Coronary artery (tissue), 2 donors: ENCODE data around the gene TSPOAP1.

Experiments used
- DNase-seq: peaks from one replicate; pipeline ENCODE4 v3.0.0-alpha.2; 2017; ENCODE audit warnings: low spot score
- H3K27ac ChIP-seq, 2 donors: fragments of 200-600 bp; sonication (generic); one replicate each; pipeline ENCODE4 v1.5.1; 2016 to 2019
- H3K4me3 ChIP-seq: fragments of 200-600 bp; sonication (generic); 2 replicates; pipeline ENCODE4 v1.5.1; 2016; ENCODE audit warnings: mild to moderate bottlenecking, moderate library complexity
- CTCF ChIP-seq: fragments of 200-600 bp; sonication (generic); IDR thresholded peaks from one replicate; pipeline ENCODE4 v1.5.1; 2019; ENCODE audit warnings: antibody characterized with exemption

Gene TSPOAP1

DNA sequence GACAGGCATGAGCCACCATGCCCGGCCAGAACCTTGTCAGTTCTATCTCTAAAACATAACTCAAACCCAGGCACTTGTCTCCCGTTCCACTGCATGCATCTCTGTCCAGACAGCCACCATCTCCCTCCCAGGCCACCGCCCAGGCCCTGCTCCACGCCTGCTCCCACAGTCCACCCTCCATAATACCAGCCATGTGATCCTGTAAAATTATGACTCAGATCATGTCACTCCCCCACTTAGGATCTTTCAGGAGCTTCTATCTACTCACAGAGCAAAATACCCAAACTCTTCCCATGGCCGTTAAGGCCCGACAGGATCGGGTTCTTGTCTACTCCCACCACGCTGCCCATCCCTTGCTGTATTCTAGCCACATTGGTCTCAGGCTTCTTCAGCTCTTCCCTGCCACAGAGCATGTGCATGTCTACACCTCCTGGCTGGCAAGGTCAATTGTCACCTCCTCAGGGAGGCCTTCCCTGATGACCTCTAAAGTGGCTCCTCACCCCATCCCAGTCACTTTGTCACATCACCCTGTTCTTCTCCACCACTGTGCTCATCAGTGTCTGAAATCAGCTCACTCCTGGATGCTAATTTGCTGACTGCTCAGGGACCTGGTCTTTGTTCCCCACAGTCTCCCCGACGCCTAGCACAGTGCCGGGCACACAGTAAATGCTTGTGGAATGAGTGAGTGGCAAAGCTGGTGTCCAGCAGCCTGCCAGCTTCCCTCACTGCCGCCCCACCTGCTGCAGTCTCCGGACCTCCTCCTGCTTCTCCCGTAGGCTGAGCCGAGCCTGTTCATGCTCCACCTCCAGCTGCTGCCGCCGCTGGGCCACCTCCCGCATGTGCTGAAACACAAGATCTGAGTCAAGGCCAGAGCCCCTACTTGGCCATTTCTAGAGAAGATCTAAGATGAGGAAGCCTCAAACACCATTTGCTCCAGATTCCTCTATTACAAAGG lies 6.7 kb downstream of the TSPOAP1 start:
- no peak for TF ChIP-seq CTCF
- H3K27ac ChIP-seq = no peak overlapping the region
- H3K4me3 ChIP-seq = no peak overlapping the region
- no peak for DNase-seq

- no peak overlapping the region for H3K27ac ChIP-seq
- DNase-seq = no peak
- no peak overlapping the region for H3K4me3 ChIP-seq
- TF ChIP-seq CTCF = no peak
These were observed 7.8 kb downstream of the TSPOAP1 start for GRCh38 chr17:58320570-58321323.

DNA sequence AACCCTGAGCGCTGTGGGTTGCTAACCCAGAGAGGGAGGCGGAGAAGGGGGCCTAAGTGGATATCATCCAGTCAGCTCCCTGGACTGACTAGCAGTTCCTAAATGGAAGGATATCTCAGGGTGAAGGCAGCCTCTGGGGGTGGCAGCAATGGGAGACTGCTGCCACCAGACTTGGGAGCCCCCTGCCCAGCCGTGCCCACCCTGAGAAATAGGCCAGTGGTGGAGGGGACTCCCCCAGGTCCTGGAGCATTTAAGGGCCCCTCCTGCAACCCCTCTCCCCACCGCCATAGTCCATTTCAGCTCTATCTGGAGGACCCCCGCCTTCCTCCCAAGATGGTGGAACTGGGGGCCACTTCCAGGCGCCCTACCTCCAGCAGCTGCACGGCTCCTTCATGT lies 8.4 kb downstream of the TSPOAP1 start:
- no peak overlapping the region for H3K27ac ChIP-seq
- no peak for TF ChIP-seq CTCF
- DNase-seq = no peak
- H3K4me3 ChIP-seq = no peak overlapping the region

DNA sequence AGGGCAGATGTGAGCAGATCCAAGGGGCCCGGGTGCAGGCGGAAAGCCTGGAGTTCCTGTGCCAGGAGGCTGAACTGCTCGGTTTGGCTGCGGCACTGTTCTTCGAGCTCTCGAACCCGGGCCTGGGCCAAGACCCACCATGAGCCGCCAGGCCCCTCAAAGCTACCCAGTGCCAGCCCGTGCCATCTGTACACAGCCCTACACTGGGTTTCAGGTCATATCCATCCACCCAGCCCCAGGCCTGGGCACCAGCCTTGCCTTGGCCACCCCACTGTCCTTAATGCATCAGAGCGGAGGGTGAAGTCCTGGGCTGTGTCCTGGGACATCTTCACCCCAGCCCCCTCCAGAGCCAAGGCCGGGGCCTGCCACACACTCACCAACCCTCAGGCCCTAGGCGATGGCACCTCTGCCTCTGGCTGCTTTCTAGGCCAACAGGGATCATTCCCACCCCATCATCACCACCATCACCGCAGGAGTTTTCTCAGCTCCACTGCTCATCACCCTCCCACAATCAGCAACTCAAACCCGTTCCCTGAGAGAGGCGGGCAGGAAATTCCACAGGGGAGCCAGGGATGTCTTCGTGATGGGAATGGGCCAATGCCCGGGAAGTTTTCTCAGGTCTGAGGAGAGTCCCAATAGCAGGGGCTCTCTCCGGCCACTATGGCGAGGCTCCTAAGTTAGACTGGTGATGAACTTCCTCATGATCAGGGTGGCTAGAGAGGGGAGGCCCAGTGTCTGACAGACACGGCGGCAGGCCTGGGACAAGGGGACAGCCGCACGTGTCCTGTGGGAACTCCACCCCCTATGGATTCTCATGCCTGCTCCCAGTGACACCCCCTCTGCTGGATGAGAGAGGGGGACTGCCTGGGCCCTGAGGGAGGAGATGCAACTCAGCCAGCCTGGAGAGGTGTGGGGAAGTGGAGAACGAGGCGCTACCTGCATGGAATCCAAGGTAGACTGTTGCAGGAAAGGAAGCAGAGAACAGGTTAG lies 9.1 kb downstream of the TSPOAP1 start:
- H3K27ac ChIP-seq = no peak overlapping the region
- DNase-seq = no peak
- no peak overlapping the region for H3K4me3 ChIP-seq
- TF ChIP-seq CTCF = no peak

DNA sequence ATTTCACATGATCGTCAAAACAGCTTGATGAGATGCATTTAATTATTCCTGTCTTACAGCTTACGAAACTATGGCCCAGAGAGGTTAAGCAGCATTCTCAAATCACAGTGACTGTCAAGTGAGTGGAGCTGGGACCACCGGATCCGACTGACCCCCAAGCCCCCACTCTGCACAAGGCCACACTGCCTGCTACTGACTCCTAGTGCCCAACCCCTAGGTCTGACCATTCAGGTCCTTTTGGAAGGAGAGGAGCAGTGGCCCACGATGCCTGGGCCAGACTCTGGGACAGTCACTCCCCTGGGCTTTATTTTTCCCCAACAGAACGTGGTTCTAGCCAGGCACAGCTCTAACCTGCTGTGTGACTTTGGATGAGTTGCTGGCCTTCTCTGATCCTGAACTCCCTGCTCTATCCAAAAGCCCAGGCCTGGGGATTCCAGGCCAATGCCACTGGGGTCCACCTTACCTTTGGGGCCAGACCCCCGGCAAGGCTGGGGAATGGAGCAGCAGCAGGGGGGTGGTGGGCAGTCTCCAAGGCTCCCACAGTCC lies 9.9 kb downstream of the TSPOAP1 start:
- H3K4me3 ChIP-seq = no peak overlapping the region
- no peak for DNase-seq
- H3K27ac ChIP-seq = no peak overlapping the region
- TF ChIP-seq CTCF = no peak

DNA sequence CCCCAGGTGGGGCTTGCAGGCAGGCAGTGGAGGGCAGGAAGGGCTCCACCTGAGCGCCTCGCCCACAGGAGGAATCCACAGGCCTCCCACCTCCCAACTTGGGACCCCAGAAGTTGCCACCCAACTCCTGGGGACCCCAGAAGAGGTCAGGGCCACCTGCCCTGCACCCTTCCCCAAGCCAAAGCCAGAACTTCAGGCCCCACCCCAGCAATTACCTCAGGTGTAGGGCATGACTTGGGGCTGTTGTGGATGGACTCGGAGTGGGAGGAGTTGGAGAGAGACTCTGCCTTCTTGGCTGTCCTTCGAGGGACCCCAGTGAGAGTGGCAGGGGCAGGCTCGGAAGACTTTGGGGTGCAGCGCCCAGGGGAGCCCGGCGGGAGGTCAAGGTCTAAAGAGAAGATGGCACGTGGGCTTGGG lies 10.5 kb downstream of the TSPOAP1 start:
- H3K4me3 ChIP-seq = no peak overlapping the region
- no peak for TF ChIP-seq CTCF
- no peak overlapping the region for H3K27ac ChIP-seq
- no peak for DNase-seq
